HEK293 (cell line): Measurements from ENCODE around the gene MAP3K20.

Experiments used
- CTCF ChIA-PET: fragments of 350-600 bp; formaldehyde crosslinking; extraction: SDS; loops from one replicate; lab custom pipeline; 2021; ENCODE audit warnings: antibody characterized with exemption; lab: Yijun Ruan, JAX
- POLR2A ChIA-PET: fragments of 300-600 bp; formaldehyde crosslinking; extraction: SDS; loops from one replicate; lab custom pipeline; 2020; ENCODE audit warnings: antibody characterized with exemption, inconsistent platforms; lab: Yijun Ruan, JAX
- H3K27ac ChIP-seq: fragments of 200-500 bp; sonication (Bioruptor generic); 2 replicates; pipeline ENCODE4 v1.5.1; 2014; ENCODE audit warnings: low read depth, low read length, control low read depth, inconsistent platforms; ENCODE audit errors: extremely low read depth
- H3K36me3 ChIP-seq, 2 experiments: fragments of 200-500 bp in 1 of 2; sonication (Bioruptor generic) in 1 of 2; 1 replicate in 1 of 2; 2 replicates in 1 of 2; pipeline ENCODE4 v1.5.1; 2014 to 2017; ENCODE audit warnings: inconsistent platforms in 2 of 2, low read length in 2 of 2; ENCODE audit not compliant: control insufficient read depth in 2 of 2, insufficient read depth in 1 of 2
- H3K4me1 ChIP-seq: fragments of 200-500 bp; sonication (Bioruptor generic); 2 replicates; pipeline ENCODE4 v1.5.1; 2014; ENCODE audit warnings: mild to moderate bottlenecking, low read length, inconsistent platforms; ENCODE audit not compliant: control insufficient read depth, insufficient read depth
- H3K4me3 ChIP-seq: 2 replicates; pipeline ENCODE4 v1.5.1; 2011; ENCODE audit warnings: low read depth, mild to moderate bottlenecking, control low read depth, low read length, moderate library complexity
- H3K9me3 ChIP-seq: fragments of 200-500 bp; sonication (Bioruptor generic); 2 replicates; pipeline ENCODE4 v1.5.1; 2014; ENCODE audit warnings: low read depth, low read length, inconsistent platforms; ENCODE audit not compliant: control insufficient read depth, insufficient read depth
- GLI4 ChIP-seq: fragments of 450-650 bp; formaldehyde crosslinking; IDR thresholded peaks from 2 replicates; pipeline ENCODE4 v1.5.1; 2016; ENCODE audit warnings: missing biosample characterization, missing genetic modification characterization
- MZF1 ChIP-seq: fragments of 450-650 bp; formaldehyde crosslinking; IDR thresholded peaks from 2 replicates; pipeline ENCODE4 v1.5.1; 2017; ENCODE audit warnings: missing biosample characterization, missing genetic modification characterization, borderline replicate concordance
- SP7 ChIP-seq: fragments of 450-650 bp; formaldehyde crosslinking; IDR thresholded peaks from 2 replicates; pipeline ENCODE4 v1.5.1; 2016; ENCODE audit warnings: missing biosample characterization, missing genetic modification characterization
- ZBTB21 ChIP-seq: fragments of 450-650 bp; formaldehyde crosslinking; IDR thresholded peaks from 2 replicates; pipeline ENCODE4 v1.5.1; 2017; ENCODE audit warnings: missing biosample characterization, missing genetic modification characterization
- ZNF146 ChIP-seq: fragments of 450-650 bp; formaldehyde crosslinking; IDR thresholded peaks from 2 replicates; pipeline ENCODE4 v1.5.1; 2016; ENCODE audit warnings: missing biosample characterization, missing genetic modification characterization
- ZNF174 ChIP-seq: fragments of 450-650 bp; formaldehyde crosslinking; IDR thresholded peaks from 2 replicates; pipeline ENCODE4 v1.5.0; 2017; ENCODE audit warnings: missing biosample characterization, mild to moderate bottlenecking, missing genetic modification characterization
- ZNF302 ChIP-seq: fragments of 450-650 bp; formaldehyde crosslinking; IDR thresholded peaks from 2 replicates; pipeline ENCODE4 v1.5.1; 2016; ENCODE audit warnings: missing biosample characterization, missing genetic modification characterization, low read depth
- ZNF311 ChIP-seq: fragments of 450-650 bp; formaldehyde crosslinking; IDR thresholded peaks from 2 replicates; pipeline ENCODE4 v1.5.1; 2017; ENCODE audit warnings: missing biosample characterization, missing genetic modification characterization, borderline replicate concordance
- ZNF433 ChIP-seq: fragments of 450-650 bp; formaldehyde crosslinking; IDR thresholded peaks from 2 replicates; pipeline ENCODE4 v1.5.1; 2016; ENCODE audit warnings: missing biosample characterization, missing genetic modification characterization, low read depth
- ZNF548 ChIP-seq: fragments of 450-650 bp; formaldehyde crosslinking; IDR thresholded peaks from 2 replicates; pipeline ENCODE4 v1.5.1; 2016; ENCODE audit warnings: missing biosample characterization, missing genetic modification characterization
- ZNF560 ChIP-seq: fragments of 450-650 bp; formaldehyde crosslinking; IDR thresholded peaks from 2 replicates; pipeline ENCODE4 v1.5.1; 2017; ENCODE audit warnings: missing biosample characterization, missing genetic modification characterization, borderline replicate concordance
- ZNF561 ChIP-seq: fragments of 450-650 bp; IDR thresholded peaks from 2 replicates; pipeline ENCODE4 v1.5.1; 2018; ENCODE audit warnings: missing biosample characterization, missing genetic modification characterization, borderline replicate concordance
- ZNF621 ChIP-seq: fragments of 450-650 bp; formaldehyde crosslinking; IDR thresholded peaks from 2 replicates; pipeline ENCODE4 v1.5.1; 2017; ENCODE audit warnings: missing biosample characterization, missing genetic modification characterization
- ZNF624 ChIP-seq: fragments of 450-650 bp; formaldehyde crosslinking; IDR thresholded peaks from 2 replicates; pipeline ENCODE4 v1.5.1; 2017; ENCODE audit warnings: missing biosample characterization, missing genetic modification characterization
- ZNF654 ChIP-seq: fragments of 450-650 bp; formaldehyde crosslinking; IDR thresholded peaks from 2 replicates; pipeline ENCODE4 v1.5.1; 2016; ENCODE audit warnings: low read depth, missing biosample characterization, missing genetic modification characterization
- ZNF677 ChIP-seq: fragments of 450-650 bp; IDR thresholded peaks from 2 replicates; pipeline ENCODE4 v1.5.0; 2018; ENCODE audit warnings: missing biosample characterization, mild to moderate bottlenecking, missing genetic modification characterization, moderate library complexity
- ZNF776 ChIP-seq: fragments of 450-650 bp; formaldehyde crosslinking; IDR thresholded peaks from 2 replicates; pipeline ENCODE4 v1.5.0; 2017; ENCODE audit warnings: missing biosample characterization, missing genetic modification characterization, borderline replicate concordance
- ZNF792 ChIP-seq: fragments of 450-650 bp; formaldehyde crosslinking; IDR thresholded peaks from 2 replicates; pipeline ENCODE4 v1.5.1; 2016; ENCODE audit warnings: missing biosample characterization, missing genetic modification characterization
- ZSCAN16 ChIP-seq: fragments of 450-650 bp; formaldehyde crosslinking; IDR thresholded peaks from 2 replicates; pipeline ENCODE4 v1.5.1; 2016; ENCODE audit warnings: missing biosample characterization, missing genetic modification characterization
- TF ChIP-seq, protein P1 (sequence below): fragments of 450-650 bp; formaldehyde crosslinking; IDR thresholded peaks from 2 replicates; pipeline ENCODE4 v1.5.1; 2016; ENCODE audit warnings: missing biosample characterization, missing genetic modification characterization, borderline replicate concordance
- TF ChIP-seq, protein P2 (sequence below): fragments of 450-650 bp; formaldehyde crosslinking; IDR thresholded peaks from 2 replicates; pipeline ENCODE4 v1.5.1; 2017; ENCODE audit warnings: missing biosample characterization, missing genetic modification characterization
- TF ChIP-seq, protein P3 (sequence below): fragments of 450-650 bp; formaldehyde crosslinking; IDR thresholded peaks from 2 replicates; pipeline ENCODE4 v1.5.1; 2016; ENCODE audit warnings: missing biosample characterization, missing genetic modification characterization, low read depth
- TF ChIP-seq, protein P4 (sequence below): fragments of 450-650 bp; formaldehyde crosslinking; IDR thresholded peaks from 2 replicates; pipeline ENCODE4 v1.5.1; 2016; ENCODE audit warnings: missing biosample characterization, missing genetic modification characterization, low read depth

Gene MAP3K20

DNA sequence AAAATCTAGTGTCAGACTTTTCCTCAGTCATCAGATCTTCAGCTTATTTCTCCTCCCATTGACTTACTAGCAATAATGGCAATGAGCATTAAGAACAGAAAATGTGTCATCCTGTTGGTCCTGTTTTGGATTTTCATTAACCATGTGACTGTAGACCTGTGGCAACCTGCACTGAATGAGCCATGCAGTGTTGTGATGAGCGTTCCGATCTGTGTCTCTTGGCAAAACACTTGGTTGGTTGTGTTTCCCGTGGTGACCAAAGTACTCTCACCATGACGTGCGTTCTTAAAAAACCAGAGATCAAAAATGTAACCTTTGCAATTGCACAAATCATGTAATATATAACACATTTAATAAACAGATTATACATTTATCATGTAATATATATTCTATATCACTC lies 138.6 kb downstream of the MAP3K20 start:
- CTCF ChIA-PET, result interaction anchor here (1.2 to 15.0 kb wide), 2 partner anchors 12 to 185 kb away, joined by 3 to 255 read pairs; no protein-coding TSS in a partner anchor
- POLR2A ChIA-PET, result no interaction called here
- H3K4me3 ChIP-seq, result no peak overlapping the region
- peaks cover 0 to 13% of the 10 kb centered on the region in 2 experiments; a peak in 2 of 3 replicates for H3K36me3 ChIP-seq
- TF ChIP-seq ZNF560 (tag by site-specific recombination) (no peak), ZNF548 (tag by site-specific recombination) (no peak), ZNF433 (tag by site-specific recombination) (no peak), ZNF302 (tag by site-specific recombination) (no peak), GLI4 (no peak), ZNF311 (tag by site-specific recombination) (no peak), MZF1 (tag by site-specific recombination) (no peak), ZNF776 (tag by site-specific recombination) (no peak), ZBTB21 (tag by site-specific recombination) (no peak), ZSCAN16 (tag by site-specific recombination) (no peak), ZNF146 (no peak), SP7 (tag by site-specific recombination) (no peak)
- TF ChIP-seq, protein P1, sequence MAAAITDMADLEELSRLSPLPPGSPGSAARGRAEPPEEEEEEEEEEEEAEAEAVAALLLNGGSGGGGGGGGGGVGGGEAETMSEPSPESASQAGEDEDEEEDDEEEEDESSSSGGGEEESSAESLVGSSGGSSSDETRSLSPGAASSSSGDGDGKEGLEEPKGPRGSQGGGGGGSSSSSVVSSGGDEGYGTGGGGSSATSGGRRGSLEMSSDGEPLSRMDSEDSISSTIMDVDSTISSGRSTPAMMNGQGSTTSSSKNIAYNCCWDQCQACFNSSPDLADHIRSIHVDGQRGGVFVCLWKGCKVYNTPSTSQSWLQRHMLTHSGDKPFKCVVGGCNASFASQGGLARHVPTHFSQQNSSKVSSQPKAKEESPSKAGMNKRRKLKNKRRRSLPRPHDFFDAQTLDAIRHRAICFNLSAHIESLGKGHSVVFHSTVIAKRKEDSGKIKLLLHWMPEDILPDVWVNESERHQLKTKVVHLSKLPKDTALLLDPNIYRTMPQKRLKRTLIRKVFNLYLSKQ (tag by site-specific recombination), result no peak
- TF ChIP-seq, protein P2, sequence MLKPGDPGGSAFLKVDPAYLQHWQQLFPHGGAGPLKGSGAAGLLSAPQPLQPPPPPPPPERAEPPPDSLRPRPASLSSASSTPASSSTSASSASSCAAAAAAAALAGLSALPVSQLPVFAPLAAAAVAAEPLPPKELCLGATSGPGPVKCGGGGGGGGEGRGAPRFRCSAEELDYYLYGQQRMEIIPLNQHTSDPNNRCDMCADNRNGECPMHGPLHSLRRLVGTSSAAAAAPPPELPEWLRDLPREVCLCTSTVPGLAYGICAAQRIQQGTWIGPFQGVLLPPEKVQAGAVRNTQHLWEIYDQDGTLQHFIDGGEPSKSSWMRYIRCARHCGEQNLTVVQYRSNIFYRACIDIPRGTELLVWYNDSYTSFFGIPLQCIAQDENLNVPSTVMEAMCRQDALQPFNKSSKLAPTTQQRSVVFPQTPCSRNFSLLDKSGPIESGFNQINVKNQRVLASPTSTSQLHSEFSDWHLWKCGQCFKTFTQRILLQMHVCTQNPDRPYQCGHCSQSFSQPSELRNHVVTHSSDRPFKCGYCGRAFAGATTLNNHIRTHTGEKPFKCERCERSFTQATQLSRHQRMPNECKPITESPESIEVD, result no peak
- TF ChIP-seq, protein P3, sequence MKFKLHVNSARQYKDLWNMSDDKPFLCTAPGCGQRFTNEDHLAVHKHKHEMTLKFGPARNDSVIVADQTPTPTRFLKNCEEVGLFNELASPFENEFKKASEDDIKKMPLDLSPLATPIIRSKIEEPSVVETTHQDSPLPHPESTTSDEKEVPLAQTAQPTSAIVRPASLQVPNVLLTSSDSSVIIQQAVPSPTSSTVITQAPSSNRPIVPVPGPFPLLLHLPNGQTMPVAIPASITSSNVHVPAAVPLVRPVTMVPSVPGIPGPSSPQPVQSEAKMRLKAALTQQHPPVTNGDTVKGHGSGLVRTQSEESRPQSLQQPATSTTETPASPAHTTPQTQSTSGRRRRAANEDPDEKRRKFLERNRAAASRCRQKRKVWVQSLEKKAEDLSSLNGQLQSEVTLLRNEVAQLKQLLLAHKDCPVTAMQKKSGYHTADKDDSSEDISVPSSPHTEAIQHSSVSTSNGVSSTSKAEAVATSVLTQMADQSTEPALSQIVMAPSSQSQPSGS (tag by site-specific recombination), result no peak
- no peak overlapping the region for H3K27ac ChIP-seq
- H3K4me1 ChIP-seq, result no peaks in the 10 kb centered on the region
- no peaks in the 10 kb centered on the region for H3K9me3 ChIP-seq

DNA sequence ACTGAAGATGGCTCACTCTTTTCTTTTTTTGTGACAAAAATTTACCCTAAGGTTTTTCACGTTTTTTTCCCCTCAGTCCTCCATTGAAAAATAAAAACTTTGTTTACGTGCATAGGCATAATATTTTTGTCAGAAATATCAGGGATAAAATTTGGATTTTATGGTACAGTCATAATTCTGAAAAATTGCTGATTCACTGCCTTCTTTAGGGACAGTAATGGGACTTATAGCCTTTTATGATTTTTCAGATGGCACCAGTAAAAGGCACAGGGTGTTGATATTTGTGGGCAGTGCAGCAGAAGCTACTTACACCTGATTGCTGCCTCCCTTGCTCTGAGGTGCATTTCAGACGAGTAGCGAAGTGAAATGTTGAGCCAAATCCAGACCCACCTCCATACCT lies 139.7 kb downstream of the MAP3K20 start:
- Histone ChIP-seq H3K4me3 (no peak overlapping the region), H3K27ac (no peak overlapping the region), H3K4me1 (no peaks in the 10 kb centered on the region), H3K36me3 (peaks cover 0 to 8% of the 10 kb centered on the region in 2 experiments; a peak in 1 of 3 replicates), H3K9me3 (no peaks in the 10 kb centered on the region)
- CTCF ChIA-PET, result interaction anchor here (0.6 to 15.0 kb wide), 3 partner anchors 185 to 349 kb away, joined by 3 to 255 read pairs (median 3); no protein-coding TSS in a partner anchor
- POLR2A ChIA-PET, result no interaction called here
- TF ChIP-seq, protein P1 (tag by site-specific recombination), result no peak
- no peak for TF ChIP-seq ZNF174 (tag by site-specific recombination)
- no peak for TF ChIP-seq ZNF792 (tag by site-specific recombination)
- no peak for TF ChIP-seq ZNF677
- no peak for TF ChIP-seq ZNF654 (tag by site-specific recombination)
- TF ChIP-seq ZNF621, result no peak
- TF ChIP-seq ZNF624 (tag by site-specific recombination), result no peak
- TF ChIP-seq, protein P4, sequence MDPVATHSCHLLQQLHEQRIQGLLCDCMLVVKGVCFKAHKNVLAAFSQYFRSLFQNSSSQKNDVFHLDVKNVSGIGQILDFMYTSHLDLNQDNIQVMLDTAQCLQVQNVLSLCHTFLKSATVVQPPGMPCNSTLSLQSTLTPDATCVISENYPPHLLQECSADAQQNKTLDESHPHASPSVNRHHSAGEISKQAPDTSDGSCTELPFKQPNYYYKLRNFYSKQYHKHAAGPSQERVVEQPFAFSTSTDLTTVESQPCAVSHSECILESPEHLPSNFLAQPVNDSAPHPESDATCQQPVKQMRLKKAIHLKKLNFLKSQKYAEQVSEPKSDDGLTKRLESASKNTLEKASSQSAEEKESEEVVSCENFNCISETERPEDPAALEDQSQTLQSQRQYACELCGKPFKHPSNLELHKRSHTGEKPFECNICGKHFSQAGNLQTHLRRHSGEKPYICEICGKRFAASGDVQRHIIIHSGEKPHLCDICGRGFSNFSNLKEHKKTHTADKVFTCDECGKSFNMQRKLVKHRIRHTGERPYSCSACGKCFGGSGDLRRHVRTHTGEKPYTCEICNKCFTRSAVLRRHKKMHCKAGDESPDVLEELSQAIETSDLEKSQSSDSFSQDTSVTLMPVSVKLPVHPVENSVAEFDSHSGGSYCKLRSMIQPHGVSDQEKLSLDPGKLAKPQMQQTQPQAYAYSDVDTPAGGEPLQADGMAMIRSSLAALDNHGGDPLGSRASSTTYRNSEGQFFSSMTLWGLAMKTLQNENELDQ (tag by site-specific recombination), result no peak
- no peak for TF ChIP-seq ZNF561 (tag by site-specific recombination)
